GM18951 (cell line): ENCODE measurements around the gene ANKMY1.

Experiments
- POLR2A ChIP-seq: IDR thresholded peaks from 4 replicates; pipeline ENCODE4 v1.6.1; 2011; ENCODE audit warnings: mild to moderate bottlenecking; ENCODE audit not compliant: insufficient read length, insufficient read depth; ENCODE audit errors: extremely low read depth
- in situ Hi-C: fragments of 300-500 bp; cut with MboI; formaldehyde crosslinking; loops from one replicate; pipeline ENCODE4 v1.12.0; 2022; ENCODE audit warnings: low sequenced_read_pairs, mixed read lengths, inconsistent platforms; ENCODE audit not compliant: unreplicated experiment

ANKMY1 gene

DNA sequence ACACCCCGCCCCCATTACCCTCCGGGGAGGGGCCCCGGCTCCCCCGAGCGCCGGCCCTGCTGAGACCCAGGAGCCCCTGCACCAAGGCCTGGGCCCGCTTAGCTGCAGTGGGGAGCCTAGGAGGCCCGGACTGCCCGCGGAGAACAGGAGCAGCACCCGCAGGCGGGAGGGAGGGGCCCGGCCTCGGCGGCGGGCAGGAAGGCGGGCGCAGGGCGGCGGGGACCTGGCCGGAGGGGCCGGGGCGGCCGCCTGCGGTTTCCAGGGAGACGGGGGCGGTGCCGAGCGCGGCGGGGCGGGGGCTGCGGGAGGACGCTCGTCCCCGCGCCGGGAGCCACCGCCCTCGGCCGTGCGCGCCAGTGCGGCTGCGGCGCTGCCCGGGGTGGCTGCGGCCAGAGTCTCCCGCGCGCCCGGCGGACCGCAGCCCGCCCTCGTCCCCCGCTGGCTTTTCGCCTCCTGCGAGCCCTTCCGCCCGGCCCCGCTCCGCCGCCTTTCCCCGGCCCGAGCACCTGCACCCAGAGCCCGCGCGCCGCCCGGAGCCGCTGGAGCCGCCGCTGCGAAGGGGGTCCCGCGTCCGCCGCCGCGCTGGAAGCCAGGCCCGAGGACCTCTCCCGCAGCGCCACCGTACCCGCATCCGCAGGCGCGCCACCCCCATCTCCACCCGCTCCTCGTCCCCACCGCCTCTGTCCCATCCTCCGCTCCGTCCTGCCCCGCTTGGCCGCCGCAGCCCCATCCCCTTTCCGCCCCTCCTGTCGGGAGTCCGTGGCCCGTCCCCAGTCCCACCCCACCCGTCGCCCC, 105.1 kb downstream of the ANKMY1 start:
- in situ Hi-C loops = no loop called here
- TF ChIP-seq POLR2A = no peak

GRCh38 chr2:240451791-240452461, 105.9 kb downstream of the ANKMY1 start:
- TF ChIP-seq POLR2A = no peak
- in situ Hi-C loops = no loop called here

- in situ Hi-C loops = no loop called here
- no peak for TF ChIP-seq POLR2A
These were observed 106.6 kb downstream of the ANKMY1 start for GRCh38 chr2:240451108-240451611.

DNA sequence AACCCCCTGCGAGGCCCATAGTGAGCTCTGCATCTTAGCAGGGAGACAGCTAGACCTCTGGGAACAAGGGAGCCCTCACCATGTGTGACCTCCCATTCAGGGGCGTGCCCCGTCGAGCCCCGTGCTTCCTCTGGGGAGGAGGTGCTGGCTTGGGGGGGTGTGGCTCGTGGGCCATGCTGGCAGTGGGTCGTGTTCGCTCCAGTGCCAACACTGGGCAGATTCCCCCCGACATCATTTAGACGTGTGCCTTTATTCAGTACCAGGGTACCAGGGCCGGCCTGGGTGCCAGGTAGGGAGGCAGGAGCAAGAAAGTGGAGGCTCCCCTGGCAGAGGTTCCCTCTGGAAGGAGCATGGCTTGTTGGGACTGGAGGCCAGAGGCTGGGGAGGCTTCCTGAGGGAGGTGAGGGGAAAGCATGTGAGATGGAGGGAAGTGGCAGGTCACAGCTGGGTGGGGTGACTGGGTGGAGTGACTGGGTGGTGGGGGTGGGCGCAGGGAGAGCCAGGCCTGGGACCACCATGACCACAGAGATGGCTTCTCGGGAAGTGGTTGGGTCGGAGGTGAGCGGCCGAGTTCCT, 107.2 kb downstream of the ANKMY1 start:
- in situ Hi-C loops = no loop called here
- no peak for TF ChIP-seq POLR2A

- in situ Hi-C loops = no loop called here
- no peak for TF ChIP-seq POLR2A
These were observed 107.8 kb downstream of the ANKMY1 start for GRCh38 chr2:240449764-240450531.

GRCh38 chr2:240448387-240449274, 109.2 kb downstream of the ANKMY1 start:
- no peak for TF ChIP-seq POLR2A
- in situ Hi-C loops = no loop called here

- no peak for TF ChIP-seq POLR2A
- in situ Hi-C loops = no loop called here
These were observed 109.9 kb downstream of the ANKMY1 start for GRCh38 chr2:240447934-240448333.

GRCh38 chr2:240447331-240447730, 110.5 kb downstream of the ANKMY1 start:
- in situ Hi-C loops = no loop called here
- no peak for TF ChIP-seq POLR2A

GRCh38 chr2:240446664-240447175, 111.1 kb downstream of the ANKMY1 start:
- TF ChIP-seq POLR2A = no peak
- in situ Hi-C loops = no loop called here

DNA sequence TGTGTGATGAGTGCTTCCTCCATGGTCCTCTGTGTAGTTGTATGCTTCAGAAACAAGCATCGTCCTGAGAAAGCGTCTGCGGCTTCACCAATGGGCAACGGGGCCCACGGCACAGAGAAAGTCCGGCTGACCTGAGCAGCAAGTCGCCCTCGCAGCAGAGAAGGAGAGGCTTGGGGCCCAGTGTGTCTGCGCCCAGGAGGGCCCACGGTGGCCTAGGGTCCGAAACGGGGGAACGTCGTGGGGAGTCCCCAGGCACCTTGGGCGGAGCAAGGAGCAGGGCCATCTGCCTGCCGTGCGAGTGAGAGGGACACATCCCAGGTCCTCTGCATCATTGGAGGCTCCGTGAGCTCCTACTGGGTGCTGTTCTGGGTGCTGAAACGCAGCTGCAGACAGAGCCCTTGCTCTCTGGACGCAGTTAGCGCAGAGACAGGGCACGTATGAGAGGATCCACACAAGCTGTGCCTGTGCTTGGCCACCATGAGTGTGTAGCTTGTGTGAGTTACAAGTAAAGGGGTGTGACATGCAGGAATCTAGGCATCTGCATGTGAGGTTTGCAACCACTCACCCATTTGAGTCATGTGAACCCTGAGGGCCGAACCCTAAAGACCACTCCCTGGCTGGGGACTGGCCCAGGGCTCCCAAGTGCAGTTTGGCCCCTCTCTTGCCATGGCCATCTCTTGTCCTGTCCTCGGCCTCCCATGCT, 111.7 kb downstream of the ANKMY1 start:
- no peak for TF ChIP-seq POLR2A
- in situ Hi-C loops = no loop called here

DNA sequence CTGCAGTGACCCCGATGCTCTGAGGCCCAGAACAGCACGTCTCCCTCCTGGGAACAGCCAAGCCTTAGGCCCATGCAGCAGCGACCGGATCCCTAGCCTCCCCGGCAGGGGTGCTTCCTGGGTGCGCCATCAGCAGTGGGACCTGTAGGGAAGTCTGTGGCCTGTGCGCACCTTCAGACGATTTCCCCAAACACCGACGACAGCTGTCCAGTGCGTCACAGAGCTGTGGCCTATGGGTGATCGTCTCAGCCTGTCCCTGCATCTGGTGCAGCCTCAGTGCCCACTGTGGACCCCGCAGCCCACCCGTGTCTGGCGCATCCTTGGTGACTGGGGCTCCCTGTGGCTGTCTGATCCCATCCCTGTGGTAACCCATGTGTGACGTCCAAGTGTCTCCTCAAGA, 113.3 kb downstream of the ANKMY1 start:
- no peak for TF ChIP-seq POLR2A
- in situ Hi-C loops = no loop called here
